G401.6 (cell line): ENCODE data around the gene ABCA2.
"Not testable (repeated sequence)": the region's sequence is repeated elsewhere in the genome, so short reads cannot be mapped to it uniquely, and the experiment has no call there.

Experiments
- FAIRE-seq: peaks from 2 replicates; lab custom pipeline; 2012; peaks lifted over from hg19 to GRCh38; lab: Jason Lieb, UNC

ABCA2 gene

DNA sequence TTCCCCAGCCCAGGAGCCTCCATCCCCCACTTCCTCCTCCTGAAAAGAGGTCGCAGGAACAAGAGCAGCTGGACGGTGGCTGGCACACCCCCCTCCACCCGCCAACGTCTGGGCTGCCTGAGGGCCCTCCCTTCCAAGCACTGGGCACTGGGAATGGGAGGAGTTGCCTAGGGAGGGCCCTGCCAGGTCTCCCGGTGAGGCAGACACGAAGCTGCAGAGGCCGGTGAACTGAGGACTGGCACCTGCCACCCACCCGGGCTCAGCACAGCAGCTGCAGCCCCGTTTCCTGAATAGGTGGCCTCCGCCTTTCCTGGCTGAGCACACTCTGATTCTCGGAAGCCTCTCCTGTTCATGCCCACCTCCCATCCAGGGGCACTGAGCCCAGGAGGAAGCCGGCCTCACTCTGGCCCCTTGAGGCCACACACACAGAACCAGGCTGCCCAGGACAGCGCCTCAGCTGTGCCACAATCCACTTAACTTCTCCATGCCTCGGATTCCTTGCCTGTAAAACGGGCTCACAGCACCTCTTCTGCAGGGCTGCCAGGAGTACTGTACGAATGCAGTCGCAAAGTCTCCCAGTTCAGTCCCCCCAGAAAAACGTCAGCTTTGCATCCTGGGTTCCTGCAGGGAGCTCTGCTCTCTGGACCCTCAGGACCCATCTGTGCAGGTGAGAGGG, 16.6 kb upstream of the ABCA2 start:
- no peak for FAIRE-seq

DNA sequence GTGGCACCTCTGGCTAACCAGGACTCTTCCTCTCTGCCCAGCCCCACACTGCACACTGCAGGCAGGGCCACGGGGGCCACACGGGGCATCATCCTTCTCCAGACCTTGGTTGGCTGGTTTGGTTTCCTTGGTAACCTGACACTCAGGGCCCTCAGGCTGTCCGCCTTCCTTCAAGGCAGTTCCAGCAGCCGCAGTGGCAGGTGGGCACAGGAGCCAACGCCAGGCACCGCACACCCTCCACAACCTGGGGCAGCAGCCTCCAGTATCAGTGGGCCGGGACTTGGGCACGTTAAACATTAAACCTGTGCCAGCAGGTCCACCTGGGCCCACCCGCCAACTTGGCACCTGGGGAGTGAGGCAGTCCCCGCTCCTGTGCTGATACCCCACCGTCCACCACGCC, 16.0 kb upstream of the ABCA2 start:
- FAIRE-seq, result no peak

DNA sequence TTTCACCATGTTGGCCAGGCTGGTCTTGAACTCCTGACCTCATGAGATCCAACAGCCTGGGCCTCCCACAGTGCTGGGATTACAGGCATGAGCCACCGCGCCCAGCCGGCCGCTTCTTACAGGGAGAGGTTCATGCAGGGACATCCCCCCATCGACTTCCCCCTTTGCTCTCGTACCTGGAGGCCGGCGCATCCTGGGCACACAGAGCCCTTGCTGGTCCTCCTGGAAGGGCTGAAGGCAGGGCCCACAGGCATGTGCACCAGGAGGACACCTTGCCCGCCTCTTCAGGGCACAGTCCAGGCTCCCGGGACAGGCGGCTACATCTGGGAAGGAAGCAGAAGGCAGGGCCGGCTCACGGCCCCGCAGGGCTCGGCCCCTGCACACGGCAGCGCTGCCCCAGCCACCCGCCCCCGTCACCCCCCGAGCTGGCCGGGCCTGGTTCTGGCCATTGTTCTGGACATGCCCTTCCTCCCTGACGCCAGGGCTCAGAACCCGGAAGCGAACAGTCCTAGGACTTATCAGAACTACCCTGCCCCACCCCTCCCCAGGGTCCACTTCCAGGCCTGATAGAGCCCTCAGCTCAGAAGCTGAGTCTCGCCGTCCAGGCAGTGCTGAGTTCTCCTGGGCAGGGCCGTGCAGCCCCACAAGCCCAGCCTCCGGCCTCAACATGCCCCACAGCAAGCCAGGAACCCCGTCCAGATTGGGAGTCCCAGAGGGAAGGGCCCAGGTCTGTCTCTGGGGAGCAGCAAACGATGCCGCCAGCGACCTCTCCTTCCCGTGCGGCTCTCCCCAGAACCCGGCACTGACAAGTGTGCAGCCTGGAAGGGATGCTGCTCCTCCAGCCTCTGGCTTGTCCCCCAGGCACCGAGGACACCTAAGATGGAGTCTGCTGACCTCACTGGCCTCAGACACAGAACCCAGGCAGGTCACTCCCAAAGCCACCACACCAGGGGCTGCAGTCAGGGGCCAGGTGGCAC, 15.0 kb upstream of the ABCA2 start:
- FAIRE-seq, result no peak

DNA sequence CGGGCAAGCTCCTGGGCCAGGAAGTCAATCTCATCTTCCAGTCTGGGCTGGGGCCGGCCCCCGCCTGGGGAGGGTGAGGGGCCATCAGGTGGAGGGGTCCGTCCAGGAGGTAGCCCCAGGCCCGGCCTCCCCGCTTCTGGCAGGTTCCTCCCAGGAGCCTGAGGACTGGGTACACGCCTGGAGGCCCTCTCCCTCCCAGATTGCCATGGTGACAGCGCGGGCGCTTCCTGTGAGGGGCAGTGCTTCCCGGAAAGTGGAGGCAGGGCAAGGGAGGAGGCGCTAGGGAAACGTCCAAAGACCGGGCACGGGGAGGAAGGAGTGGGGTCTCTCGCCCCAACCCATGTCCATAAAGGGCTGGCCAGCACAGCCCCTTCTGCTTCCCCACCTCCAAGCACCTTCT, 13.1 kb upstream of the ABCA2 start:
- FAIRE-seq, result no peak

DNA sequence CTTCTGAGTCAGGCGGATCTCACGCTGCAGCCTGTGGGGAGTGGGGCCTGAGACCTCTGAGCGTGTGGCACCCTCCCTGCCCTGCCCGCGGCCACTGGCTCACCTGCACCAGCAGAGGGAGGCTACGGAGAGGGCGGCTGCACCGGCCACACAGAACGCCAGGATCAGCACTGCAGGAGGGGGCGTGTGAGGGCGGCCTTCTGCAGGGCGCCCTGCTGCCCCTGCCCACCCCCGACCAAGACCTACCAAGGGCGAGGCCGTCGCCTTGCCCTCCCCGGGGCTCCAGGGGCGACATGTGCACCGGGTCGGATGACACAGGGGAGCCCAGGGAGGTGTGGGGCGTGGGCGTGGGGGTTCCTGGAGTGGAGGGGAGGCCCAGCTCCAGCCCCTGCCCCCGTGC, 12.5 kb upstream of the ABCA2 start:
- no peak for FAIRE-seq

DNA sequence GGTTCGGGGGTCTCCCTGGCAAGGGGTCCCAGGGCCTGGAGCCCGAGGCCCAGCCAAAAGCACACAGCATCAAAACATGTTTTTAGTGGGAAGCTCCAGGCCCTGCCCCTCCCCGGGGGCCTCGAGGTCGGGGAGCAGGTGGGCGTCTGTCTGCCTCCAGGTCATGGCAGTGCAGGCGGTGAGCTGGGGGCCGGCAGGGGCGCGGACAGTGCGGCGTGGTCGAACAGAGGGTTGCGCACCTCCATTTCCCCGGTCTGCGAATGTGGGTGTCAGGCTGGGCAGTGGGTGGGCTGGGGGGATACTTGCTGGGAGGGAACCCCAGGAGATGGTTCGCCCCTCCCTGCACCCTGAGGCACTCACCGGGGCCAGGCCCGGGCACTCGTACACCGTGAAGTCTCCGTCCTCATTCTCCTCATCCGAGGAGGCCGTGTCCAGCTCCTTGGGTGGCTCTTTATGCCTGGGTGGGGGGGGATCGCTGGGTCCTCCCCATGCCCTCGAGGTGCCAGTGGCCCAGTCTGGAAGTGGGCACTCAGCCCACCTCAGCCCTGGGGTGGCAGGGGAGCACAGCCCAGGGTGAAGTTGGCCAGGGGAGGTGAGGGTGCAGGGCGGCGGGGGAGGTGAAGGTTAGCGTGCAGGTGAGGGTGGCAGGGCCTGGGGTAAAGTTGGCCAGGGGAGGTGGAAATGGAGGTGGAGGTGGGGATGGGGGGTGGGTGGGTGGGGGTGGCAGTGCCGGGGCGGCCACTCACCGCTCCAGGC, 11.8 kb upstream of the ABCA2 start:
- FAIRE-seq, result no peak

DNA sequence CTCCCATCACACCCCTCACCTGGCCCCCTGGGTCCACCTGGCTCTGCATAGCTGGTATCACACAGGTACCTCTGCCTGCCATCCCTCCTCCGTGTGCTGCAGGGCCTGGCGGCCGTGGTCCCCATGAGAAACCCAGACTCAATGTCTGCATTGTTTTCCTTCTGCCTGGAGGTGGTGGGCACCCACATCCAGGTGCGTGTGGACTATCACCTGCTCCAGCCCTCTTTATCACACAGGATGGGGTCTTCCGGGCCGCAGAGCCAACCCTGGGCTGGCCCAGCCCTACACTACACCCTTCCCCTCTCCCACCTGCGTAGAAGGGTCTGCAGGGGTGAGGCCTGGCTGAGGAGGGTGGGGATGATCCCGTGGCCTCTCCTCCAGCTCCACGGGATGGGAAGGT, 10.9 kb upstream of the ABCA2 start:
- FAIRE-seq, result no peak

DNA sequence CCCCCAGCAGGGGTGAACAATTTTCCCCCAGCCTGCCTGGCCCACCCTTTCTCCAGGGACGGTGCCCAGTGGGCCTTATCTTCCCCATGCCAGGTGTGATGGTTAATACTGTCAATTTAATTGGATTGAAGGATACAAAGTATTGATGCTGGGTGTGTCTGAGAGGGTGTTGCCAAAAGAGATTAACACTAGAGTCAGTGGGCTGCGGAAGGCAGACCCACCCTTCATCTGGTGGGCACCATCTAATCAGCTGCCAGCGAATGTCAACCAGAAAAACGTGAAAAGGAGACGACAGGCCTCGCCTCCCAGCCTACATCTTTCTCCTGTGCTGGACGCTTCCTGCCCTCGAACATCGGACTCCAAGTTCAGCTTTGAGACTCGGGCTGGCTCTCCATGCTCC, 9.4 kb upstream of the ABCA2 start:
- no peak for FAIRE-seq

DNA sequence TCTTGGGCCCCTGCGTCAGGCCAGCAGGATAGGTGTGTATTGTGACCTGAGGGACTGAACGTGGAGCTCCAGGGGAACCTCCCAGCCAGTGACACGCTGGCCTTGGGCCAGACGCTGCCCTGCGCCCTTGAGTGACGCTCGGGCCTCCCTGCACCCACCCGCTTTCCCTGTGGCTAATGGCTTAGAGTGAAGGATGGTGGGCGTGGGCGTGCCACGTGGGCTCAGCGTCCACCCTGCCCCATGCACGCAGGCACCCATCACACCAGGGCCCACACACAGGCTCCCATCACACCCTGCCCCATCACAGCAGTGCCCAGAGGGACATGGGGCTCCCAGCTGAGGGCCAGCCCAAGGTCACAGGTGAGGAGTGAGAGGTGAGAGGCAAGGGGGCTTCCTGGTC, 9.0 kb upstream of the ABCA2 start:
- FAIRE-seq, result no peak

DNA sequence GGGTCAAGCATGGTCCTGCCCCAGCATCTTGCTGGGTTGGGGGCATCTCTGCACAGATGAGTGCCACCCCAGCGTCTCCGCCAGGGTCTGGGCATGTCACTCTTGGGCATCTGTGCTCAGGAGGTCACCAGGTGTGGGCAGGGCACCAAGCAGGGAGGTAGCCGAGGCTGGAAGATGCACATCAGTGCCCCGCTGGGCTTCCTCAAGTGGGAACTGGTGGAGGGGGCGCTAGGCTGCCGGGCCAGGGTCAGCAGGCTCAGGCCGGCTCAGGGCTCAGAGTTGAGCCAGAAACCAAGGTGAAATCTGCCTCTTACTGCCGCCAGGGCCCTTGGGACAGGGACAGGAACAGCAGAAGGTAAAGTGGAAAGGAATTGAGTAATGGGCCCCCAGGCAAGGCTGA, 7.9 kb upstream of the ABCA2 start:
- FAIRE-seq, result no peak

DNA sequence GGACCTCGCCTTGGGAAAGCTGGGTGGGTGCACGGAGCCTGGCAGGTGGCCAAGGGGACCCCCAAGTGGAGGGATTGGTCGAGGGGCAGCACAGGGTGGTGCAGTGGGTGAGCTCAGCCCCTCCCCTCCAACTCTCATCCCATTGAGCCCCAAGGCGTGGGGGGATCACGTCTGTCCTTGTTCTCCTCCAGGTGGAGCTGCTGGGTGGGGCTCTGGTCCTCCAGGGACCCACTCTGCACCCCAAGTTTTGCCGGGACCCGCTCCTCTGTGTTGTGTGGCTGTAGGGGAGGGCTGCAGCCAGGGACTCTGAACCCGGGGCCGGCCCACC, 7.4 kb upstream of the ABCA2 start:
- FAIRE-seq, result no peak

DNA sequence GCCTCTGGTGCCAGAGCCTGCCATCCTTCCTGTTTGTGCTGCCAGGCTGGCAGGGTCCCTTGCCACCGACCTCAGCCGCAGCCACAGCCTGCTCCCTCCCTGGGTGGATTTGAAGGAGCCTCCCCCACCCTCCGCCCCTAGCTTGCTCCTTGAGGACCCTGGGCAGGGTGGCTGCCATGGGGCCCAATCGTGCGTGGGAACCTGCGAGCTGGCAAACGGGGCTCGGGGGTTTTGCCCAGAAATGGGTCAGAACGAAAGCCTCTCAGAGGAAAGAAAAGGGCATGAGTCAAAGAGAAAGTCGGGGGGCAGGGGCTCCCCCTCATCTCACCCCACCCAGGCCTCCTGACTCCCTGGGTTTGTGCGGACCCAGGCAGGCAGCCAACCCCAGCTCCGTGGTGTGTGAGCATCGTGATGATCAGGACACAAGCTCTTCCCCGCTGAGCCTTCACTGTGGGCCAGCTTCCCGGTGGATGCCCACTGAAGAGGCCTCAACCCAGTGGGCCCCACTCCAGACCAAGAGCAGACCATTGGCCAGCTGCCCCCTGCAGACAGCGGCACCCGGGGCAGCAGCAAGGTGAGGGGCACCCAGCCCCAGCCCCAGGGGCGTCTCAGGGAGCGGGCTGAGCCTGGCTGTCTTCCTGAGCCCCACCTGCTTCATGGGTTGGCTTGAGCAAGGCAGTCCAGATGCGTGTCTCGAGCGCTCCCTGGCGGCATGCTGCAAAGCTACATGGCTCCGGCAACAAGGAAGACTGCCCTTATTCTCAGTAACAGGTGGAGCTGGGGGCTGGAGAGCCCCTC, 6.9 kb upstream of the ABCA2 start:
- FAIRE-seq, result no peak

DNA sequence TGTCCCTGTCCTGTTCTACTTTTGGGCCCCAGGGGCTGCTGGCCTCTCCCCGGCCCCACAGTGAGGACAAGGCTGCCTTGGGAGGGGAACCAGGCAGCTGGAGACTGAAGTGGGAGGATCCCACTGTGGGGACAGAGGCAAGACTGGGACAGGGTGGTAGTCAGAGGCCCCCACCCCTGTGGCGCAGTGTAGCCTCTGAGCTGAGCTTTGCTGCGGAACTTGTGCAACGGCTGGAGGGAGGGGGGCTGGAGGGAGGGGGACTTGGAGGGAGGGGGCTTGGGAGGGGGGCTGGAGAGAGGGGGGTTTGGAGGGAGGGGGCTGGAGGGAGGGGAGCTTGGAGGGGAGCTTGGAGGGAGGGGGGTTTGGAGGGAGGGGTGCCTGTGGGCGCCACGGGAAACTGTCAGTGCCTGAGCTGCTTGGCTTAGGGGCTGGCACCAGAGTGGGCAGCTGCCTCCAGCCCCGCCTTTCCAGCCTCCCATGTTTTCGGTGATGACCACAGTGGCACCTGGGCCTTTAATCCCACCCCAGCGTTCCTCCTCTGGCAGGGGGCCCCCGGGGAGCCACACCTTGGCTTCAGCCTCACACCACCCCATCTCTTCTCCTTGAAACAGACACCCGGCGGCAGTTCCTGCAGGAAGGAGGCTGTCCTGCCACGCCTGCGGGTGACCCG, 6.1 kb upstream of the ABCA2 start:
- FAIRE-seq, result no peak

DNA sequence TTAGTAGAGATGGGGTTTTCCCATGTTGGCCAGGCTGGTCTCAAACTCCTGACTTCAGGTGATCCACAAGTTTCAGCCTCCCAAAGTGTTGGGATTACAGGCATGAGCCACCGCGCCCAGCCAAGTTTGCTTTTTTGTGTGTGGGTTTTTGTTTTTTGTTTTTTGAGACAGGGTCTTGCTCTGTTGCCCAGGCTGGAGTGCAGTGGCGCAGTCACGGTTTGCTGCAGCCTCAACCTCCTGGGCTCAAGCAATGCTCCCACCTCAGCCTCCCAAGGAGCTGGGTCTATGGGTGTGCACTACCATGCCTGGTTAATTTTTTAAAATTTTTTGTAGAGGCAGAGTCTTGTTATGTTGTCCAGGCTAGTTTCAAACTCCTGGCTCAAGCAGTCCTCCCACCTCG, 5.4 kb upstream of the ABCA2 start:
- FAIRE-seq, result not testable (repeated sequence)

DNA sequence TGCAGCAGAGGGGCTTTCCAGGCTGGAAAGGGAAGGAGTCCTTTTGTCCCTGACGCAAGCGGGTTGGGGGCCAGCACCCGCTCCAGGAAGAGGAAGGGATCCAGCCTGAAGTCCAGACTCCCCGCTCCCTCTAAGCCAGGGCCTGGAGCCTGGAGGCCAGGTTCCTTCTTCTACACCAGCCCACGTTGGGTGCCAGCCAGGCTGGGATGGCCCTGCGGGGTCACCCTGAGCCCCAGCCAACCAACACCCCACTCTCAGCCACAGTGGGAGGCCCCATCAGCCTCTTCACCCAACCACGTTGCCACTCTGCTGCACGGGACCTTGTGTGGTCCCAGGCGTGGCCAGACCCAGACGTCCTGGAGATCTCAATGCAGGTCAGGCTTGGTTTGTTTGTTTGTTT, 4.8 kb upstream of the ABCA2 start:
- no peak for FAIRE-seq

DNA sequence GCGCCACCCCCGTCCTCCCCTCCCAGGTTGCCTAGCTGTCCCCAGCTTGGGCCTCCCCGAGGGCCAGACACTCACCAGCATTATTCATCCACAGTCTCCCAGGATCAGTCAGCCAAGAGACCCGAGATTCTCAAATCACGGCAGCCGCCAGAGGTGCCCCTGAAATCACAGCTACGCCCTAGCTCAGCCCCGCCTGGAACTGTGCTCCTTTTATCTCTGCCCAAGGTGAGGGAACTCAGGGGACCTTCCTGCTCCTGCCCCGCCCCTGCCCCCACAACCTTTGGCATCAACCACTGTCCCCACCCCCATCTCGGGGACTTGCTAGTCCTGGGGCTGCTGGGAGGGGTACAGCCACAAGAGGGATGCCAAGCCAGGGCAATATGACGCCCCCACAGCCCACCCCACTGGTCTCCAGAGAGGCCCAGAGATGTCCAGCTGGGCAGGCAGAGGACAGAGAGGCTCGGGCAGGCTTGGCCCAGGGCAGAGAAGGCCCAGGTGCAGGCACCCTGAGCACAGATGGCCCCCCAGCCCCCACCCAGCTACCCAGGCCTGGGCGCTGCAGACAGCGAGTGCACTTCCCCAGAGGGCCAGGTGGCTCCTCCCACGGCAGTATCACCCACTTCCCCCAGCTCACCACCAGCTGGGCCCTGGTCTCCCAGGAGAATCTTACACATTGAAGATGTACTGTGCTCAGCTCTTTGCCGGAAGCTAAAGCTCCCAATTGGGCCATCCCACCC, 4.0 kb upstream of the ABCA2 start, which contains the start of gene FUT7:
TSS of gene FUT7 (minus strand) at position 185 of the 737 bp plus-strand sequence. CDS start at position 88, 97 bp downstream.
- FAIRE-seq, result no peak

DNA sequence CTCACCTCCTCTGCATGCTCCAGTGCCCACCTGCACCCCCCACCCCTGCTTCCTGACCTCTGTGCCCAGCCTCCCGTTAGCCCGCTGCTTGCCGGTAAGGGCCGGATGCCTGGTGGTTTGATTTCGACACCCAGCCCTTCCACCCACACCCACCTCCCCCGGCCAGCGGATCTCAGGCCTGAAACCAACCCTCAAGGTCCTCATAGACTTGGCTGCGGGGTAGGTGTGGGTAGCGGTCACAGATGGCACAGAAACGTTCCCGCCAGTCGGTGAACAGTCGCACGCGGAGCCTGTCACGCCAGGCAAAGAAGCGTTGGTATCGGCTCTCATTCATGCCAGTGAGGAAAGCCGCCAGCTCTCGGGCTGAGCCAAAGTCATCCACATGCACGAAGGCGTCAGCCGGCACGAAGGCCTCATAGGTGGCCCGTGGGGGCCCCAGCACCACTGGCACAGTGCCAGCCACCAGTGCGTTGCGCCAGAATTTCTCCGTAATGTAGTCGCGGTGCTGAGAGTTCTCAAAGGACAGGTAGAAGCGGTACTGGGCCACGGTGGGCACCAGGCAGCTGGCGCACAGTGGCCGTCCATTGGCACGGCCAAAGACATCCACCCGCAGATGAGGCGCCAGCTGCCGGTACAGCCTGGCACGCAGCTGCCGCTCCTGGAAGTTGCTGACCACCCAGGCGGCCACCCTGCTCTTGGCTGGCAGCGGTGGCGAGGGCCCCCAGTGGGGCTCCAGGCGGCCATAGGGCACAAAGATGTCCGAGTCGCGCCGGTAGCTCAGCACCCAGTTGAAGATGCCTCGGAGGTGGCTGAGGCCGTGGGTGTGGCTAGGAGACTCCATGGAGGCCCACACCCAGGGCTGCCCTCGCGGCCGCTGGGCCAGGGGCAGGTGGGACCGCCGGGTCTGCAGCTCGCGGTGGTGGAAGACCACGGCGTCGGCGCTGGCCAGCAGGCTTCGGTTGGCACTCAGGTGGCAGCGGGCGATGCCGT, 2.8 kb upstream of the ABCA2 start:
- FAIRE-seq, result no peak

DNA sequence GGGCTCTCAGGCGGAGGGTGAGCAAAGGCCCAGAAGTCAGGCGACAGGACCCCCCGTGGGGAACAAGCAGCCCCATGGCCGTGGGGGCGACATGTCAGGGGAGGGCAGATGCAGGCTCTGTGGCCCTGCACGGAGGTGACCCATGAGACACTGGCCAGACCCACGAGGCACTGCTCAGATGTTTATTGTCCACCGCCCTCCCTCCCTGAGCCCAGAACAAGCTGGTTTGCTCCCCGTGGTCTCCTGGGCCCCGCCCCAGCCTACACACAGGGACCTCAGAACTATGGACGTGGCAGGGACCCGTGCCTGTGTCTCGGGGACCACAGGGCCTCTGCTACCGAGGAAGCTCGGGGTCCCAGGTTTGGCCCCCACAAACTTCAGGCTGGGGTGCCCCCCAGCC, 2.0 kb upstream of the ABCA2 start:
- no peak for FAIRE-seq

DNA sequence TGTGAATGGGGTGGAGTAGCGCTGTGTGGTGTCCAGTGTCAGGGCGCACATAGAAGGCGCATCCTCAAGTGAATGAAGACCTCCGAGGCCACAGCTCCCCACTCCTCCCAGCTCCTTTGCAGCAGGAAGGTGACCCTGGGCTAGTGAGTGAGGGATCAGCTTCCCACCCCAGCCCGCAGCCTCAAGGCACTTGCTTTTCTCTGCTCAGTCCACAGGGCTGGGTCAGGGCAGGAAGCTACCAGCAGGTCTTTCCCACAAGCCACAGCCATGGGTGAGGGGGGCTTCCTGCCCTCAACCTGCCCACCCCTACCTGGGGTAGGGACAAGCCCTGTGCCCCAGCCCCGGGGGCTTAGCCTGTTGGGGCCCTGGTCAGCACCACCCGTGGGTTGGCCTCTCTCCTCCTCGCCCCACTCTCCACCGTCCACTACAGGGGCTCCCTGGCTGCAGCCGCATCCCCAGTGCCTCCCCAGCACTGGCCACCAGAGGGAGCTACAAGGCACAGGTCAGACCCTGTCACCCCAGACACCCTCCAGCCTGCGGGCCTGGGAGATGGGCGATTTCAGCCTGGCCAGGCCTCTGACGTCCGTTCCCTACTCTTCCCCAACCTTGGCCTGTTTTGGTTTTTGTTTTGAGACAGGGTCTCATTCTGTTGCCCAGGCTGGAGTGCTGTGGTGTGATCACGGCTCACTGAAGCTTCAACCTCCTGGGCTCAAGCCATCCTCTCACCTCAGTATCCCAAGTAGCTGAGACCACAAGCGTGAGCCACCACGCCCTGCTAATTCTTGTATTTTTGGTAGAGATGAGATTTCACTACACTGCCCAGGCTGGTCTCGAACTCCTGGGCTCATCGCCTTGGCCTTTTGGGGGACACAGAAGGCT, 1.3 kb upstream of the ABCA2 start:
- FAIRE-seq, result peak; percentile 42
